Upper lobe of right lung (tissue), 1 donor: ENCODE results near the gene GPR52. TPM values are rescaled to one million over a fixed set of nuclear protein-coding genes. Genes with fewer than 3 reads are reported as not detected.
"Not testable (repeated sequence)": the region's sequence is repeated elsewhere in the genome, so short reads cannot be mapped to it uniquely, and the experiment has no call there.

Experiments
- ATAC-seq: fragments of 200-7000 bp; cut with Tn5 transposase; one replicate; pipeline ENCODE4 v1.9.1; 2020; ENCODE audit warnings: mild to moderate bottlenecking, moderate library complexity
- DNase-seq: peaks from one replicate; pipeline ENCODE4 v3.0.0-alpha.2; 2020
- H3K27ac ChIP-seq: fragments of 200-600 bp; one replicate; pipeline ENCODE4 v1.8.0; 2022
- H3K27me3 ChIP-seq: fragments of 200-600 bp; one replicate; pipeline ENCODE4 v1.8.0; 2022; ENCODE audit warnings: mild to moderate bottlenecking
- H3K36me3 ChIP-seq: fragments of 200-600 bp; one replicate; pipeline ENCODE4 v1.8.0; 2022
- H3K4me1 ChIP-seq: fragments of 200-600 bp; one replicate; pipeline ENCODE4 v1.8.0; 2022
- H3K4me3 ChIP-seq: fragments of 200-600 bp; one replicate; pipeline ENCODE4 v1.8.0; 2022; ENCODE audit warnings: mild to moderate bottlenecking
- H3K9me3 ChIP-seq: fragments of 200-600 bp; one replicate; pipeline ENCODE4 v1.8.0; 2022
- intact Hi-C: fragments of 100-400 bp; cut with DNase I; formaldehyde crosslinking; loops from one replicate; pipeline ENCODE4 v1.11.0; 2022
- total RNA-seq: library from RNA; stranded (reverse); fragmentation: NEBNext Ultra II Directional; extraction: Animal tissue kit (Norgen Biotek cat#: 25700); gene quantifications from one replicate; pipeline ENCODE4 v1.2.1, GENCODE V29; 2021
- TF ChIP-seq, protein P1 (sequence below): fragments of 200-600 bp; IDR thresholded peaks from one replicate; pipeline ENCODE4 v1.8.0; 2022; ENCODE audit warnings: antibody characterized with exemption
- donor health status: DM: no; HTN: yes; CAD: no; lungs with severe emphysema.

Gene GPR52
- total RNA-seq, 1 donor from 2014 or later: 1.9 TPM

DNA sequence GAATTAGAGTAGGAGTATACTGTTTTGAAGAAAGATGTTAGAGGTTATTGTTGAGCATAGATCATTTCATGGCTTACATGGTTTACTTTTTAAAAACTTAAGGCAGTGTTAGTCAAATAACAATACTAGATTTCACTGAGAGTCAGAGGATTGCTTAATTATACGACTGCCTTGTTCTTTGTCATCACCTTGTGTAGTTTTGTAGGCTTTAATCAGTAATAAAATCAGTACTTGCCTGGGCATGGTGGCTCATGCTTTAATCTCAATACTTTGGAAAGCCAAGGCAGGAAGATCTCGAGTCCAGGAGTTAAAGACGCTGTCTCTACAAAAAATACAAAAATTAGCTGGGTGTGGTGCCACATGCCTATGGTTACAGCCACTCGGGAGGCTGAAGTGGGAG, 41.3 kb upstream of the GPR52 start:
- ATAC-seq (no peak), DNase-seq (no peak)
- Histone ChIP-seq H3K4me3 (no peak overlapping the region), H3K9me3 (no peaks in the 10 kb centered on the region), H3K27ac (no peak overlapping the region), H3K4me1 (no peaks in the 10 kb centered on the region), H3K27me3 (no peaks in the 10 kb centered on the region), H3K36me3 (no peaks in the 10 kb centered on the region)
- TF ChIP-seq, protein P1, sequence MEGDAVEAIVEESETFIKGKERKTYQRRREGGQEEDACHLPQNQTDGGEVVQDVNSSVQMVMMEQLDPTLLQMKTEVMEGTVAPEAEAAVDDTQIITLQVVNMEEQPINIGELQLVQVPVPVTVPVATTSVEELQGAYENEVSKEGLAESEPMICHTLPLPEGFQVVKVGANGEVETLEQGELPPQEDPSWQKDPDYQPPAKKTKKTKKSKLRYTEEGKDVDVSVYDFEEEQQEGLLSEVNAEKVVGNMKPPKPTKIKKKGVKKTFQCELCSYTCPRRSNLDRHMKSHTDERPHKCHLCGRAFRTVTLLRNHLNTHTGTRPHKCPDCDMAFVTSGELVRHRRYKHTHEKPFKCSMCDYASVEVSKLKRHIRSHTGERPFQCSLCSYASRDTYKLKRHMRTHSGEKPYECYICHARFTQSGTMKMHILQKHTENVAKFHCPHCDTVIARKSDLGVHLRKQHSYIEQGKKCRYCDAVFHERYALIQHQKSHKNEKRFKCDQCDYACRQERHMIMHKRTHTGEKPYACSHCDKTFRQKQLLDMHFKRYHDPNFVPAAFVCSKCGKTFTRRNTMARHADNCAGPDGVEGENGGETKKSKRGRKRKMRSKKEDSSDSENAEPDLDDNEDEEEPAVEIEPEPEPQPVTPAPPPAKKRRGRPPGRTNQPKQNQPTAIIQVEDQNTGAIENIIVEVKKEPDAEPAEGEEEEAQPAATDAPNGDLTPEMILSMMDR: no peak
- intact Hi-C loops: no loop called here

DNA sequence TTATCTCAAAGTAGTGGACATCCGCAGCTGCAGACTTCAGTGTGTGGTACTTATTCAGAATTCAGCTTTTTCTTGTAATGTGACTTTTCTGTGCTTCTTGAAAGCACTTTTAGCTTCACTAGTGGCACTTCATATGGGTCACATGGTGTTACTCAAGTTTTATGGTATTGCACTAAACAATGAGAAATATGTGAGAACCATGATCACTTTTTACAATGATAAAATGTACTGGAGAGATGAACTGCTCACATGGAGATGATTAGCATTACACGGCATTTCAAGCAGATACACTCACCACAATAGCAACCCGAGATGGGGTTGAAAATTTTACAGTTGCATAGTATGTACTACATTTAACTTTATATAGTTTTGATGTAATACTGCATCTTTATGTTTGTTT, 40.1 kb upstream of the GPR52 start:
- no peak for ATAC-seq
- H3K4me3 ChIP-seq: no peak overlapping the region
- no peaks in the 10 kb centered on the region for H3K4me1 ChIP-seq
- no peak for DNase-seq
- no peaks in the 10 kb centered on the region for H3K27me3 ChIP-seq
- TF ChIP-seq, protein P1: no peak
- intact Hi-C loops: no loop called here
- no peaks in the 10 kb centered on the region for H3K36me3 ChIP-seq
- H3K27ac ChIP-seq: no peak overlapping the region
- H3K9me3 ChIP-seq: no peaks in the 10 kb centered on the region

DNA sequence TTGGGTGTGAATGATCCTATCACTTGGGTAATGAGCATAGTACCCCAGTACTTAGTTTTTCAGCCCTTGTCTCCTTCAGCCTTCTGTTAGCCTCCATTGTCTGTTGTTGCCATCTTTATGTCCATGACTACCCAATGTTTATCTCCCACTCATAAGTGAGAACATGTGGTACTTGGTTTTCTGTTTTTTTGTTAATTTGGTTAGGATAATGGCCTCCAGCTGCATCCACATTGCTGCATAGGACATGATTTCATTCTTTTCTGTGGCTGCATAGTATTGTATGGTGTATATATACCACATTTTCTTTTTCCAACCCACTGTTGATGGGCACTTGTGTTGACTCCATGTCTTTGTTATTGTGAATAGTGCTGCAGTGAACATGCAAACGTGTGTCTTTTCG, 39.6 kb upstream of the GPR52 start:
- Histone ChIP-seq H3K27me3 (no peaks in the 10 kb centered on the region), H3K9me3 (no peaks in the 10 kb centered on the region), H3K4me1 (no peaks in the 10 kb centered on the region), H3K36me3 (no peaks in the 10 kb centered on the region), H3K4me3 (no peak overlapping the region), H3K27ac (no peak overlapping the region)
- TF ChIP-seq, protein P1: no peak
- DNase-seq (no peak), ATAC-seq (no peak)
- intact Hi-C loops: no loop called here

DNA sequence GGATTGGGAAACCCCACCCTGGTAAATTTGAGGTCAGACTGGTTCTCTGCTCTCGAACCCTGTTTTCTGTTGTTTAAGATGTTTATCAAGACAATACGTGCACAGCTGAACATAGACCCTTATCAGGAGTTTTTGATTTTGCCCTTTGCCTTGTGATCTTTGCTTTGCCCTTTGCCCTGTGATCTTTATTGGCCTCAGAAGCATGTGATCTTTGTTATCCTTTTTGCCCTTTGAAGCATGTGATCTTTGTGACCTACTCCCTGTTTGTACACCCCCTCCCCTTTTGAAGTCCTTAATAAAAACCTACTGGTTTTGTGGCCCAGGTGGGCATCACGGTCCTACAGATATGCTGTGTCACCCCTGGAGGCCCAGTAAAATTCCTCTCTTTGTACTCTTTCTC, 38.0 kb upstream of the GPR52 start:
- intact Hi-C loops, H3K36me3 ChIP-seq, H3K27me3 ChIP-seq, H3K4me1 ChIP-seq, H3K4me3 ChIP-seq, DNase-seq, ATAC-seq, H3K27ac ChIP-seq, H3K9me3 ChIP-seq: not testable (repeated sequence)

DNA sequence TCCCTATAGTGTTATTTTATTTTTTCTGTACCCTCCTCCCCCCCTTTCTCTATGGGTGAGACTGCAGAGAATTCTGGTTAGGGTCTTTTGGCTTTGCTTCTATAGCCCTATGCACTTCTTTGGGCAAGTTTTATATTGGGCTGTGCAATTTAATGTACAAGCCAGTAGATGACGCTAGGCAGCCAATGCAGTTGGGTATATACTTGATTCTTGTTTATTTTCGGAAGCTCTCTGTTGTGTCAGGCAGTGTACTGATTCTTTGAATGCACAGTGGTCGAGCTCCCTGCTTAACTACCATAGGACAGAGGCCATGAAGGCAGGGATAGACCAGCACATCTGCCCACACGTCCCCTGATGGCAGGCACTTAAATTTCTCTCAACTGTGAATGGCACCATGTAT, 34.1 kb upstream of the GPR52 start:
- Histone ChIP-seq H3K4me1 (no peaks in the 10 kb centered on the region), H3K36me3 (no peaks in the 10 kb centered on the region), H3K27me3 (no peaks in the 10 kb centered on the region), H3K9me3 (no peaks in the 10 kb centered on the region), H3K27ac (no peak overlapping the region), H3K4me3 (no peak overlapping the region)
- no peak for ATAC-seq
- no peak for DNase-seq
- TF ChIP-seq, protein P1: no peak
- intact Hi-C loops: no loop called here

DNA sequence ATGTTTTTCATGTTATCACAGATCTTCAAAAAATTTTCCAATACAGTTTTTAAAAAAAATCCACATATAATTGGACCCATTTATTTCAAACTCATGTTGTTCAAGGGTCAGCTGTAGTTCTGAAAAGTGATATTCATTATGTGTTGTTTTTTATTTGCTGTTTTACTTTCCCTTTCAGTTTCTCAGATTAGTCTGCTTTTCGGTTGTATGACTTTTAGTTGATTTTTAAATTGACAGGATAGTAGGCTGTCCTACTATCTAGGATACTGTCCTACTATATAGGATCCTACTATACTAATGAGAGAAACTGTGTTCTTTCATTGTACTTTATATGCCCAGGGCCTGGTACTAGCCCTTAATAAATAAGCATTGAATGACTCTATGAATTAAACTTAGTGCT, 33.6 kb upstream of the GPR52 start:
- TF ChIP-seq, protein P1: no peak
- Histone ChIP-seq H3K27ac (no peak overlapping the region), H3K4me1 (no peaks in the 10 kb centered on the region), H3K27me3 (no peaks in the 10 kb centered on the region), H3K36me3 (no peaks in the 10 kb centered on the region), H3K9me3 (no peaks in the 10 kb centered on the region), H3K4me3 (no peak overlapping the region)
- ATAC-seq (no peak), DNase-seq (no peak)
- intact Hi-C loops: no loop called here
